Measurements from ENCODE around the gene GLG1.

Gene GLG1

DNA sequence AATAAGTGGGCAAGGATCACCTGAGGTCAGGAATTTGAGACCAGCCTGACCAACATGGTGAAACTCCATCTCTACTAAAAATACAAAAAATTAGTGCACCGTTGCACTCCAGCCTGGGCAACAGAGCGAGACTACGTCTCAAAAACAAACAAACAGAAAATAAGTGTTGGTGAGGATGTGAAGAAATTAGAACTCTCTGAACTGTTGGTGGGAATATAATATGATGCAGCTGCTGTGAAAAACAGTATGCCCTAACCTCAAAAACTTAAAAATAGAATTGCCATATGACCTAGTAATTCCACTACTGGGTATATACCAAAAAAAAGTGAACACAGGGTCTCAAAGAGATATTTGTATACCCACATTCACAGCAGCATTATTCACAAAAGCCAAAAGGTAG is 26.1 kb downstream of the GLG1 start:
- no peak overlapping the region for H3K27ac ChIP-seq
- TF ChIP-seq, protein P1, sequence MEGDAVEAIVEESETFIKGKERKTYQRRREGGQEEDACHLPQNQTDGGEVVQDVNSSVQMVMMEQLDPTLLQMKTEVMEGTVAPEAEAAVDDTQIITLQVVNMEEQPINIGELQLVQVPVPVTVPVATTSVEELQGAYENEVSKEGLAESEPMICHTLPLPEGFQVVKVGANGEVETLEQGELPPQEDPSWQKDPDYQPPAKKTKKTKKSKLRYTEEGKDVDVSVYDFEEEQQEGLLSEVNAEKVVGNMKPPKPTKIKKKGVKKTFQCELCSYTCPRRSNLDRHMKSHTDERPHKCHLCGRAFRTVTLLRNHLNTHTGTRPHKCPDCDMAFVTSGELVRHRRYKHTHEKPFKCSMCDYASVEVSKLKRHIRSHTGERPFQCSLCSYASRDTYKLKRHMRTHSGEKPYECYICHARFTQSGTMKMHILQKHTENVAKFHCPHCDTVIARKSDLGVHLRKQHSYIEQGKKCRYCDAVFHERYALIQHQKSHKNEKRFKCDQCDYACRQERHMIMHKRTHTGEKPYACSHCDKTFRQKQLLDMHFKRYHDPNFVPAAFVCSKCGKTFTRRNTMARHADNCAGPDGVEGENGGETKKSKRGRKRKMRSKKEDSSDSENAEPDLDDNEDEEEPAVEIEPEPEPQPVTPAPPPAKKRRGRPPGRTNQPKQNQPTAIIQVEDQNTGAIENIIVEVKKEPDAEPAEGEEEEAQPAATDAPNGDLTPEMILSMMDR (conservative IDR thresholded peaks at IDR 0.05) = no peak

DNA sequence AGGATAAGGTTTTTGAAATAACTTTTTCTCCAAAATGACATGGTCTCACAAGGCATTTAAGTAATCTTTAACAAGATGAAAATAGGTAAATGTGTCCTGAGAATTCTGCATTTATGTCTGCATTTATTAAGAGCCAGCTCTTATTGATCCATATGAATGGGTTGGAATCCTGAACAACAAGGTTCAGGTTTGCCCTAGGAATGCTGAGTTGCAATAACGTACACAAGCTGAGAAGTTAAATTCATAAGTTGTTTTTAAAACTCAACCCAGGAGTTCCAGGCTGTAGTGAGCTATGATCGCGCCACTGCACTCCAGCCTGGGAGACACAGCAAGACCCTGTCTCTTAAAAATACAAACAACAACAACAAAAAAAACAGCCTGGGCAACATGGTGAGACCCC is 28.1 kb downstream of the GLG1 start:
- TF ChIP-seq, protein P1 (conservative IDR thresholded peaks at IDR 0.05) = no peak
- H3K27ac ChIP-seq = no peak overlapping the region

DNA sequence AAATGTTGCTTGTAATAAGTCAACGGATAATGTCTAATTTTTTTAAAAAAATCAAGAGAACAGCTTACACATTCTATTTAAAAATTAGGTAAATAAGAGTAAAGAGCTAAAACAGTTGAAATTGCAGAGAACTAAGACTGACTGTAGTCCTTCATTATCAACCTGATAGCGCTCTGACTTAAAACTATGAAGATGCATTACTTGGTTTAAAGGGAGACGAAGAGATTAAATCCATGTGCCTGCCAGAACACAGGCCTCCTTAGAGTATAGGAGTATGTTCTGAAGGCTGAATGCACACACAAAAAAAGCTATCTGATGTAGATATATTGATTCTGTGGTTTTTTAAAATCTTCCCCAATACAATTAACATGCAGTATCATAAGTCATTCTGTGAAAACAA is 28.5 kb downstream of the GLG1 start:
- no peak overlapping the region for H3K27ac ChIP-seq
- TF ChIP-seq, protein P1 (conservative IDR thresholded peaks at IDR 0.05) = no peak

DNA sequence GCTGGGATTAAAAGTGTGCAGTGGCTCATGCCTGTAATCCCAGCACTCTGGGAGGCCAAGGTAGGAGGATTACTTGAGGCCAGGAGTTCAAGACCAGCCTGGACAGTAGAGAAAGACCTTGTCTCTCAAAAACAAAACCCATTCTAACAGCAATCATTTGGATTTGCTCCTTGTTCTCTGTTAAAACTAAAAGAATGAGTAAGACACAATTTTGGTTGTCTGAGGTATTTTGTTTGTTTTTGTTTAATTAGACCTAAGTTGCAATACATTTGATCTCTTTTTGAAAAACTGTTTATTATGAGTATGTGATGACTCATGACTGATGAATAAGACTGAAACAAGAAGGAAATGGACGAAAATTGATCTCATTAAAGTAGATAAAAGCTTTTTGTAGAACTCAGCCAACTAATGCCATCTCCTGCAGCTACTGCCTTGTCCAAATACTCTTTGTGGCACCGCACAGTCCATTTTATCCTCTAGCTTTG is 29.0 kb downstream of the GLG1 start:
- no peak overlapping the region for H3K27ac ChIP-seq
- TF ChIP-seq, protein P1 (conservative IDR thresholded peaks at IDR 0.05) = no peak

DNA sequence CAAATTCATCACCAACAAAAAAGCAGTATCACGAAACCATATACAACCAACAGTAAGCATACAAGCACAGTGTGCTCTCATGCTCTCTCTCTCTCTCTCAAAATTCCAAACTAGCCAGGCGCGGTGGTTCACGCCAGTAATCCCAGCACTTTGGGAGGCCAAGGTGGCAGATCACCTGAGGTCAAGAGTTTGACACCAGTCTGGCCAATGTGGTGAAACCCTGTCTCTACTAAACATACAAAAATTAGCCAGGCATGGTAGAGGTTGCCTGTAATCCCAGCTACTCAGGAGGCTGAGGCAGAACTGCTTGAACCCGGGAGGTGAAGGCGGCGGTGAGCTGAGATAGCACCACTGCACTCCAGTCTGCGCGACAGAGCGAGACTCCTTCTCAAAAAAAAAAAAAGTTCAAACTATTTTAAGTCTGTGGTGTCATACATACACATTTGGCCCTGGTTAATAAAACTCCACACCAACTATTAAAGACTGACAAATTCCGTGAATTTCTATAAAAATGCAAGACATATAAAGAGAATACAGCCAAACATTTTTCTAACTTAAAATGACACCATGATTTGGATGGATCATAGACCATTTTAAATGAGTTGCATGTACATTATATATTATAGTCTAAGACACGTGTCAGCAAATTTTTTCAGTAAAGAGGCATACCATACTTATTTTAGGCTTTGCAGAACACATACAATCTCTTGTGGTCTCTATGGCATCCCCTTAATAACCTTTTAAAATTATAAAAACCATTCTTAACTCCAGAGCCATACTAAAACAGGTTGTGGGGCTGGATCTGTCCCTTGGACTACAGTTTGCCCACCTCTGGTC is 30.9 kb downstream of the GLG1 start:
- TF ChIP-seq, protein P1 (conservative IDR thresholded peaks at IDR 0.05) = no peak
- no peak overlapping the region for H3K27ac ChIP-seq

DNA sequence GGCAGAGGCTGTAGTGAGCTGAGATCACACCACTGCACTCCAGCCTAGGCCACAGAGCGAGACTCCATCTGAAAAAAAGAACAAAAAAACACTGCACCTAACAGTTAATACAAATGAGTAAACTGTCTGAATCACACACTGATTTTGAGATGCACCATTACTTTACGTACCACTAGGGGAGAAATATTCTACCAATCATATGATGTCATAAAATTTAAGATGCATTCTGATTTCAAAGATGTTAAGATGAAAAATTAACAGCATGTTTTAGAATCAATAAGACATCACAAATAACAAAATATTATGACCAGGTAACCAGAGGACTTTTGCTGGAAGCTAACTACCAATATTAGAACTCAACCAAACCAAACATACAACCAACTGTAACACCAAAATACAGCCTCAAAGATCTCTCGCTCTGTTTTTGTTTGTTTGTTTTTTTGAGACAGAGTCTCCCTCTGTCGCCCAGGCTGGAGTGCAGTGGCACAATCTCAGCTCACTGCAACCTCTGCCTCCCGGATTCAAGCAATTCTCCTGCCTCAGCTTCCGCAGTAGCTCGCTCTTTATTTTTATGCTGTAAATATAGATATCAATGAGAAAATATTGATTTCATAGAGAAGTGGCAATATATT is 31.6 kb downstream of the GLG1 start:
- TF ChIP-seq, protein P1 (conservative IDR thresholded peaks at IDR 0.05) = no peak
- no peak overlapping the region for H3K27ac ChIP-seq

DNA sequence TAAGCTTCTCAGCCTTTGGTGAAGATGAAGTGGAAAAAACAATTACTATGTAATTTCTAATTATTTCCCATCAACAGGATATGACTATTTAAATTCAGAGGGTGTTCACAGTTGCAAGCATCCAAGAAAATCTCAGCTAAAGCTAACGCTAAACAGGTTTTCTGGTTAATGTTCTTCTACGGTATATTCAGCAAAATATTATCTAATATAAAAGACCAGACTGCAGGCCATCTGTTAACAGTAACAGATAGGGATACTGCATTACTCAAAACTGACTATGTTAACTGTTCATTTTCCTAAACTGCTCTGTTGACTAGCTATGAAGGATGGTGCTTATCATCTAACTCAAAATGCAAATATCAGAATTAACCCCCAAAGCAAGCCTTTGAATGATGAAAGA is 32.8 kb downstream of the GLG1 start:
- TF ChIP-seq, protein P1 (conservative IDR thresholded peaks at IDR 0.05) = no peak
- H3K27ac ChIP-seq = no peak overlapping the region
